Lower lobe of right lung (tissue), 2 donors: ENCODE measurements around the gene ISM2. TPM values are rescaled to one million over a fixed set of nuclear protein-coding genes. Genes with fewer than 3 reads are reported as not detected.

Source experiments
- ATAC-seq, 2 donors: fragments of 200-7000 bp; cut with Tn5 transposase; one replicate each; pipeline ENCODE4 v1.9.1; 2020 to 2022; ENCODE audit warnings: mild to moderate bottlenecking in 2 of 2, moderate library complexity in 2 of 2
- DNase-seq: peaks from one replicate; pipeline ENCODE4 v3.0.0-alpha.2; 2020
- H3K27ac ChIP-seq: fragments of 200-600 bp; one replicate; pipeline ENCODE4 v1.8.0; 2022
- H3K27me3 ChIP-seq: fragments of 200-600 bp; one replicate; pipeline ENCODE4 v1.8.0; 2022; ENCODE audit warnings: low read depth
- H3K36me3 ChIP-seq: fragments of 200-600 bp; one replicate; pipeline ENCODE4 v1.8.0; 2022; ENCODE audit warnings: mild to moderate bottlenecking
- H3K4me1 ChIP-seq: fragments of 200-600 bp; one replicate; pipeline ENCODE4 v1.8.0; 2022
- H3K4me3 ChIP-seq: fragments of 200-600 bp; one replicate; pipeline ENCODE4 v1.8.0; 2022; ENCODE audit warnings: mild to moderate bottlenecking
- H3K9me3 ChIP-seq: fragments of 200-600 bp; one replicate; pipeline ENCODE4 v1.8.0; 2022
- CTCF ChIP-seq: fragments of 200-600 bp; IDR thresholded peaks from one replicate; pipeline ENCODE4 v1.8.0; 2022; ENCODE audit warnings: antibody characterized with exemption, mild to moderate bottlenecking
- intact Hi-C: fragments of 100-400 bp; cut with DNase I; formaldehyde crosslinking; loops from one replicate; pipeline ENCODE4 v1.11.0; 2022
- total RNA-seq: library from RNA; stranded (reverse); fragmentation: NEBNext Ultra II Directional; extraction: Animal tissue kit (Norgen Biotek cat#: 25700); gene quantifications from one replicate; pipeline ENCODE4 v1.2.1, GENCODE V29; 2021
- donor health status: DM: no; HTN: yes; CAD: no; lungs with severe emphysema.

ISM2 gene
- total RNA-seq, 1 donor from 2014 or later: not detected

DNA sequence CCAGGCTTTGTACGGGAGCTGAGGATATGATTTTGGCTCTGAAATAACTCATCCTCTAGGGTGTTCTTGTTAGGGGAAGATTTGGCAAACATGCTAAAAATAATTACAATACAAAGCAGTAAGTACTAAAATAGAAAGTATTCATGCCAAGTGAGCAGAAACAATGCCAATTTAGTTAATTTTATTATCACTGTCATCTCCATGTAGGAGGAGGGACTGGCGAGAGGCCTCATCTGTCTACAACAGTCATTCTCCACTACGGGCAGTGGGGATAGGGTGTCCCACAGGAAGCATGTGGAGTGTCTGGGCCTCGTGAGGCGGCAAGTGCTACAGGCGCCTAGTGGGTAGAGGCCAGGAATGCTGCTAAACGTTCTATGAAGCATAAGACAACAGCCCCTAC, 3.3 kb downstream of the ISM2 start:
- Histone ChIP-seq H3K27ac (no peak overlapping the region), H3K4me1 (peaks cover 8% of the 10 kb centered on the region), H3K36me3 (no peaks in the 10 kb centered on the region), H3K9me3 (no peaks in the 10 kb centered on the region), H3K4me3 (no peak overlapping the region), H3K27me3 (peaks cover 34% of the 10 kb centered on the region)
- no peak for TF ChIP-seq CTCF
- intact Hi-C loops: no loop called here
- DNase-seq (no peak), ATAC-seq (no peak)

- Histone ChIP-seq H3K27ac (no peak overlapping the region), H3K9me3 (no peaks in the 10 kb centered on the region), H3K4me3 (no peak overlapping the region), H3K4me1 (no peaks in the 10 kb centered on the region), H3K27me3 (no peaks in the 10 kb centered on the region), H3K36me3 (no peaks in the 10 kb centered on the region)
- intact Hi-C loops: no loop called here
- no peak for DNase-seq
- no peak for TF ChIP-seq CTCF
- ATAC-seq: no peak
Observed at GRCh38 chr14:77491056-77491455, 7.6 kb downstream of the ISM2 start.

GRCh38 chr14:77490347-77490986, 8.1 kb downstream of the ISM2 start:
- no peak for ATAC-seq
- DNase-seq: no peak
- no peaks in the 10 kb centered on the region for H3K27me3 ChIP-seq
- H3K4me1 ChIP-seq: no peaks in the 10 kb centered on the region
- no peak overlapping the region for H3K27ac ChIP-seq
- H3K4me3 ChIP-seq: no peak overlapping the region
- no peak for TF ChIP-seq CTCF
- intact Hi-C loops: no loop called here
- H3K36me3 ChIP-seq: no peaks in the 10 kb centered on the region
- H3K9me3 ChIP-seq: no peaks in the 10 kb centered on the region

DNA sequence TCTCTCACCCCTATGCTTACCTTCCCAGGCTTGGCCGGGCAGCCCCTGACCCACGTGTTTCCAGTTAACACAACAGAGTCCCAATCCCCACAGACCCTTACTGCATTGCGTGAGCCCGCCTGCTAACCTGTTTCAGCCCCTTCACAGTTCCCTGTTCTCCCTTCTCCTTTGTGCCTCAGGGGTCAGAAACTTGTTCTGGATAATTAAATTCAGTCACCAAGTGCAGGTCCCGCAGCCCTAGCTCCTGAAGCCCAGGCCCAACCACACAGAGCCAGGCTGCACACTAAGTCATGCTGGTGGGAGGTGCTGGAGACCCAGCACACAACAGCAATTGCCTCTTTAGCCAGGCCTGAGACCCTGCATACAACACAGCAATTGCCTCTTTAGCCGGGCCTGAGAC, 9.6 kb downstream of the ISM2 start:
- DNase-seq (no peak), ATAC-seq (no peak)
- no peak for TF ChIP-seq CTCF
- Histone ChIP-seq H3K9me3 (no peaks in the 10 kb centered on the region), H3K4me1 (no peaks in the 10 kb centered on the region), H3K27ac (no peak overlapping the region), H3K4me3 (no peak overlapping the region), H3K36me3 (no peaks in the 10 kb centered on the region), H3K27me3 (no peaks in the 10 kb centered on the region)
- intact Hi-C loops: no loop called here

- intact Hi-C loops: no loop called here
- Histone ChIP-seq H3K27me3 (no peaks in the 10 kb centered on the region), H3K9me3 (no peaks in the 10 kb centered on the region), H3K4me1 (no peaks in the 10 kb centered on the region), H3K36me3 (no peaks in the 10 kb centered on the region), H3K27ac (no peak overlapping the region), H3K4me3 (no peak overlapping the region)
- ATAC-seq (no peak), DNase-seq (no peak)
- no peak for TF ChIP-seq CTCF
Observed at GRCh38 chr14:77488558-77488957, 10.1 kb downstream of the ISM2 start.
